Psoas muscle (tissue), 8 donors: ENCODE data around the gene GOLM1. TPM values are rescaled to one million over a fixed set of nuclear protein-coding genes. Genes with fewer than 3 reads are reported as not detected.

ENCODE experiments used
- ATAC-seq, 4 donors: fragments of 200-7000 bp; cut with Tn5 transposase; one replicate each; pipeline ENCODE4 v1.9.1; 2020; ENCODE audit warnings: moderate library complexity in 3 of 4, mild to moderate bottlenecking in 2 of 4
- DNase-seq, 2 donors: peaks; one replicate each; pipeline ENCODE4 v3.0.0-alpha.2; 2020
- H3K27ac ChIP-seq: fragments of 200-600 bp; one replicate; pipeline ENCODE4 v1.8.0; 2022
- H3K27me3 ChIP-seq, 3 donors: fragments of 200-600 bp in 1 of 3; one replicate each; pipeline versions ENCODE4 v1.6.1 to v1.8.0; 2013 to 2022; ENCODE audit warnings: low read length in 2 of 3, mild to moderate bottlenecking in 2 of 3, moderate library complexity in 1 of 3; ENCODE audit not compliant: insufficient read depth in 3 of 3
- H3K36me3 ChIP-seq, 2 donors: fragments of 200-600 bp in 1 of 2; one replicate each; pipeline versions ENCODE4 v1.6.1 to v1.8.0; 2013 to 2022; ENCODE audit warnings: low read depth in 1 of 2, mild to moderate bottlenecking in 1 of 2, moderate library complexity in 1 of 2; ENCODE audit not compliant: insufficient read depth in 1 of 2
- H3K4me1 ChIP-seq: fragments of 200-600 bp; one replicate; pipeline ENCODE4 v1.8.0; 2022
- H3K4me3 ChIP-seq: fragments of 200-600 bp; one replicate; pipeline ENCODE4 v1.8.0; 2022; ENCODE audit warnings: mild to moderate bottlenecking
- H3K9me3 ChIP-seq: fragments of 200-600 bp; one replicate; pipeline ENCODE4 v1.8.0; 2022
- CTCF ChIP-seq: fragments of 200-600 bp; IDR thresholded peaks from one replicate; pipeline ENCODE4 v1.8.0; 2022; ENCODE audit warnings: antibody characterized with exemption
- WGBS, 3 donors: extraction: QIAGEN DNeasy Blood & Tissue Kit; methylation state at CpG; one replicate each; pipeline versions ENCODE4 v1.1.6 to v1.1.7; 2013; 5-methylcytosine and 5-hydroxymethylcytosine counted together
- intact Hi-C, 2 donors: fragments of 100-400 bp; cut with DNase I; formaldehyde crosslinking; loops; one replicate each; pipeline versions ENCODE4 v1.11.0 to v1.14.2; 2022
- polyA plus RNA-seq, 3 donors: library from polyadenylated mRNA; stranded (reverse); fragments of 200-250 nt; gene quantifications; one replicate each; pipeline ENCODE4 v1.2.3, GENCODE V29; 2013
- total RNA-seq, 4 donors: library from RNA; stranded (reverse); fragmentation: NEBNext Ultra II Directional in 2 of 4; extraction: Animal tissue kit (Norgen Biotek cat#: 25700) in 2 of 4; gene quantifications; one replicate each; pipeline versions ENCODE4 v1.2.1 to v1.2.4, GENCODE V29; 2021 to 2023
- donor health status: healthy with polysubstance abuse.
- donor health status: DM: no; HTN: no; CAD: no; lungs with moderate emphysema.
- donor health status: Bipolar disorder and iron deficiency.
- donor health status: healthy.
- donor health status: DM: yes; HTN: yes; CAD: no.
- donor health status: DM: no; HTN: no; CAD: no.
- donor health status: DM: no; HTN: no; CAD: no.
- donor health status: DM: yes; HTN: yes; CAD: no.

GOLM1 gene
- total and polyA plus RNA-seq, 7 donors, result 2.6 to 7.0 (median 3.6) TPM

- Histone ChIP-seq H3K27me3 (no peaks in the 10 kb centered on the region), H3K4me3 (no peak overlapping the region), H3K9me3 (no peaks in the 10 kb centered on the region), H3K36me3 (peaks cover 0 to 11% of the 10 kb centered on the region in 2 donors), H3K27ac (no peak overlapping the region), H3K4me1 (no peaks in the 10 kb centered on the region)
- ATAC-seq (no peak), DNase-seq (no peak)
- WGBS, 3 donors, result 79 to 81% (median 79%) methylated on average over 17 of the region's 17 CpGs
- intact Hi-C loops, result no loop called here
- no peak for TF ChIP-seq CTCF
Measured at GRCh38 chr9:86034863-86035734, 64.3 kb downstream of the GOLM1 start.

GRCh38 chr9:86027767-86028166 lies 71.6 kb downstream of the GOLM1 start:
- TF ChIP-seq CTCF, result no peak
- Histone ChIP-seq H3K27ac (no peak overlapping the region), H3K4me1 (no peaks in the 10 kb centered on the region), H3K4me3 (no peak overlapping the region), H3K9me3 (no peaks in the 10 kb centered on the region), H3K27me3 (no peaks in the 10 kb centered on the region), H3K36me3 (peaks cover 0 to 64% of the 10 kb centered on the region in 2 donors)
- 92 to 95% (median 95%) methylated on average over 4 of the region's 4 CpGs for WGBS, 3 donors
- no peak for DNase-seq
- ATAC-seq, result no peak
- intact Hi-C loops, result no loop called here

- intact Hi-C loops, result no loop called here
- ATAC-seq (no peak), DNase-seq (no peak)
- TF ChIP-seq CTCF, result no peak
- Histone ChIP-seq H3K9me3 (no peaks in the 10 kb centered on the region), H3K4me3 (no peak overlapping the region), H3K27ac (no peak overlapping the region), H3K36me3 (peaks cover 0 to 98% of the 10 kb centered on the region in 2 donors), H3K27me3 (no peaks in the 10 kb centered on the region), H3K4me1 (no peaks in the 10 kb centered on the region)
- WGBS, 3 donors, result 74 to 78% (median 77%) methylated on average over 3 of the region's 3 CpGs
Measured at GRCh38 chr9:86022687-86023266, 76.6 kb downstream of the GOLM1 start.

GRCh38 chr9:86021166-86021565 lies 78.2 kb downstream of the GOLM1 start:
- no peaks in the 10 kb centered on the region for H3K9me3 ChIP-seq
- no peaks in the 10 kb centered on the region for H3K4me1 ChIP-seq
- no peak for DNase-seq
- no peak for ATAC-seq
- no peak overlapping the region for H3K4me3 ChIP-seq
- no peak overlapping the region for H3K27ac ChIP-seq
- intact Hi-C loops, result no loop called here
- no peaks in the 10 kb centered on the region for H3K27me3 ChIP-seq
- H3K36me3 ChIP-seq, result peaks cover 5 to 99% of the 10 kb centered on the region in 2 donors
- 90 to 93% (median 91%) methylated on average over 6 of the region's 6 CpGs for WGBS, 3 donors
- TF ChIP-seq CTCF, result no peak
